NB4 (cell line): ENCODE data around the gene AFAP1.

Experiments used
- CTCF ChIP-seq: IDR thresholded peaks from one replicate; pipeline ENCODE4 v1.5.1; 2012; ENCODE audit warnings: low read depth, low read length
- MYC ChIP-seq: IDR thresholded peaks from 2 replicates; pipeline ENCODE4 v1.6.1; 2011; ENCODE audit warnings: low read depth, low read length

GRCh38 chr4:7843831-7844593 lies 95.6 kb downstream of the AFAP1 start:
- TF ChIP-seq CTCF (peak; percentile 93), MYC (no peak)
